ENCODE results near the gene ADNP2. TPM values are rescaled to one million over a fixed set of nuclear protein-coding genes. Genes with fewer than 3 reads are reported as not detected.

The ADNP2 gene
- total and polyA plus RNA-seq, 2 donors (not counting 1 experiment from before 2014, with no cell fraction given): 4.7 to 14.7 TPM

GRCh38 chr18:80132180-80132812 is 23.2 kb downstream of the ADNP2 start:
- no peak for TF ChIP-seq EZH2 (IDR thresholded peaks at IDR 0.05; ENCODE audit: borderline replicate concordance, insufficient read depth, low read depth, low read length, poor library complexity, severe bottlenecking)
- no peak for TF ChIP-seq CTCF (IDR thresholded peaks at IDR 0.05)
- ChIA-PET POLR2A (no interaction called here), CTCF (no interaction called here)
- Mint-ChIP-seq H3K4me3 (no peak overlapping the region), H3K9me3 (ENCODE audit: insufficient read depth) (no peaks in the 10 kb centered on the region), H3K4me1 (peaks cover 4% of the 10 kb centered on the region), H3K27ac (no peak overlapping the region), H3K27me3 (no peaks in the 10 kb centered on the region)
- Histone ChIP-seq H3K36me3 (replicated peaks in 1 of 2; ENCODE audit: control extremely low read depth in 1 of 2, control insufficient read depth in 1 of 2, extremely low read depth in 1 of 2, insufficient read depth in 2 of 2, low read length in 1 of 2) (peaks cover 2 to 37% of the 10 kb centered on the region in 2 experiments), H3K9ac (ENCODE audit: low read length) (no peak overlapping the region), H3K27ac (ENCODE audit: low read length in 2 of 2) (no peak overlapping the region), H3K4me2 (replicated peaks; ENCODE audit: low read depth, low read length, poor library complexity, severe bottlenecking) (no peak overlapping the region), H4K20me1 (ENCODE audit: control insufficient read depth, insufficient read depth, low read length, poor library complexity, severe bottlenecking) (peaks cover 5% of the 10 kb centered on the region), H3K9me3 (ENCODE audit: control extremely low read depth in 1 of 3, control insufficient read depth in 2 of 3, insufficient read depth in 1 of 3, low read length in 2 of 3) (no peaks in the 10 kb centered on the region), H3K4me1 (ENCODE audit: control insufficient read depth in 2 of 2, insufficient read depth in 2 of 2, low read length in 2 of 2) (no peaks in the 10 kb centered on the region), H3K27me3 (replicated peaks in 1 of 4; ENCODE audit: control extremely low read depth in 1 of 4, control insufficient read depth in 3 of 4, insufficient read depth in 4 of 4, low read length in 3 of 4) (no peaks in the 10 kb centered on the region), H2AFZ (ENCODE audit: insufficient read depth, low read depth, low read length, poor library complexity, severe bottlenecking) (no peak overlapping the region), H3K79me2 (ENCODE audit: control insufficient read depth, insufficient read depth, low read length) (peaks cover 20% of the 10 kb centered on the region), H3K4me3 (ENCODE audit: control extremely low read depth in 1 of 5, extremely low read depth in 1 of 5, insufficient read depth in 1 of 5, low read depth in 2 of 5, low read length in 4 of 5) (no peak overlapping the region)
- no peak for ATAC-seq (ENCODE audit: low read depth)
- WGBS (ENCODE audit: insufficient coverage): 94% methylated on average over 2 of the region's 3 CpGs
- no peak for DNase-seq
- intact Hi-C loops (cut with micrococcal nuclease): no loop called here

DNA sequence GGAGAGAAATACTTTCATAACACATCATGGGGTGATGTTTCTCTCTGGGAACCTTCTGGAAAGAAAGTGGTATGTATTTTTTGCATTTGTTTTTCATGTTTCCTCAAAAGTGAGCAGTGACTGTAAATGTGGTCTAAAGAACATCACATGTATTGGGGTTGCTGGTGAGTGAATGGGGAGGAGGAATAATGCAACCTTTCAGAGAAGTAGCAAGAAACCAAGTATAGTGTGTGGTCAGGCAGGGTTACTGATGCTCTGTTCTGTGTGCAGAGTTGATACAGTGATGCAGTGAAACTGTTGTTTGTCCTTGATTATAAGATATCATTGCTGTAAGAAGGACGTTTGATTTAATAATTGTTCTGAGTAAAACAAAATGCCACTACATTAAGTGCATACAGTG is 24.1 kb downstream of the ADNP2 start:
- Histone ChIP-seq H3K9ac (ENCODE audit: low read length) (no peak overlapping the region), H3K79me2 (ENCODE audit: control insufficient read depth, insufficient read depth, low read length) (peaks cover 13% of the 10 kb centered on the region), H3K27ac (ENCODE audit: low read length in 2 of 2) (no peak overlapping the region), H3K4me3 (ENCODE audit: control extremely low read depth in 1 of 5, extremely low read depth in 1 of 5, insufficient read depth in 1 of 5, low read depth in 2 of 5, low read length in 4 of 5) (no peak overlapping the region), H3K4me1 (ENCODE audit: control insufficient read depth in 2 of 2, insufficient read depth in 2 of 2, low read length in 2 of 2) (no peaks in the 10 kb centered on the region), H4K20me1 (ENCODE audit: control insufficient read depth, insufficient read depth, low read length, poor library complexity, severe bottlenecking) (no peaks in the 10 kb centered on the region), H3K4me2 (replicated peaks; ENCODE audit: low read depth, low read length, poor library complexity, severe bottlenecking) (no peak overlapping the region), H3K36me3 (replicated peaks in 1 of 2; ENCODE audit: control extremely low read depth in 1 of 2, control insufficient read depth in 1 of 2, extremely low read depth in 1 of 2, insufficient read depth in 2 of 2, low read length in 1 of 2) (peaks cover 0 to 45% of the 10 kb centered on the region in 2 experiments), H3K9me3 (ENCODE audit: control extremely low read depth in 1 of 3, control insufficient read depth in 2 of 3, insufficient read depth in 1 of 3, low read length in 2 of 3) (no peaks in the 10 kb centered on the region), H2AFZ (ENCODE audit: insufficient read depth, low read depth, low read length, poor library complexity, severe bottlenecking) (no peak overlapping the region), H3K27me3 (replicated peaks in 1 of 4; ENCODE audit: control extremely low read depth in 1 of 4, control insufficient read depth in 3 of 4, insufficient read depth in 4 of 4, low read length in 3 of 4) (no peaks in the 10 kb centered on the region)
- Mint-ChIP-seq H3K9me3 (ENCODE audit: insufficient read depth) (no peaks in the 10 kb centered on the region), H3K4me3 (no peak overlapping the region), H3K27me3 (no peaks in the 10 kb centered on the region), H3K27ac (no peak overlapping the region), H3K4me1 (peaks cover 2% of the 10 kb centered on the region)
- ATAC-seq (ENCODE audit: low read depth) (no peak), DNase-seq (no peak)
- WGBS (ENCODE audit: insufficient coverage): no CpG with 5 or more reads among the region's 1 CpG
- ChIA-PET CTCF (no interaction called here), POLR2A (no interaction called here)
- TF ChIP-seq CTCF (IDR thresholded peaks at IDR 0.05): no peak
- no peak for TF ChIP-seq EZH2 (IDR thresholded peaks at IDR 0.05; ENCODE audit: borderline replicate concordance, insufficient read depth, low read depth, low read length, poor library complexity, severe bottlenecking)
- intact Hi-C loops (cut with micrococcal nuclease): no loop called here

Measured in B cell (primary cell).